Epidermal melanocyte (primary cell): ENCODE data around the gene GPALPP1.
"Not testable (repeated sequence)": the region's sequence is repeated elsewhere in the genome, so short reads cannot be mapped to it uniquely, and the experiment has no call there.

Experiments used
- DNase-seq: peaks from one replicate; pipeline ENCODE4 v3.0.0; 2011; ENCODE audit warnings: low spot score; ENCODE audit not compliant: insufficient read length

GPALPP1 gene

GRCh38 chr13:45060062-45060461, 70.7 kb downstream of the GPALPP1 start:
- no peak for DNase-seq

- DNase-seq = no peak
These were observed 74.0 kb downstream of the GPALPP1 start for GRCh38 chr13:45063261-45063860.

GRCh38 chr13:45063889-45064288, 74.6 kb downstream of the GPALPP1 start:
- not testable (repeated sequence) for DNase-seq

- no peak for DNase-seq
These were observed 75.6 kb downstream of the GPALPP1 start for GRCh38 chr13:45064889-45065288.

- no peak for DNase-seq
These were observed 79.0 kb downstream of the GPALPP1 start for GRCh38 chr13:45068036-45069001.

- DNase-seq = no peak
These were observed 84.5 kb downstream of the GPALPP1 start for GRCh38 chr13:45073809-45074208.

GRCh38 chr13:45074721-45075120, 85.4 kb downstream of the GPALPP1 start:
- DNase-seq = no peak

GRCh38 chr13:45078003-45078402, 88.7 kb downstream of the GPALPP1 start:
- no peak for DNase-seq
